ENCODE measurements around the gene VAV3.

DNA sequence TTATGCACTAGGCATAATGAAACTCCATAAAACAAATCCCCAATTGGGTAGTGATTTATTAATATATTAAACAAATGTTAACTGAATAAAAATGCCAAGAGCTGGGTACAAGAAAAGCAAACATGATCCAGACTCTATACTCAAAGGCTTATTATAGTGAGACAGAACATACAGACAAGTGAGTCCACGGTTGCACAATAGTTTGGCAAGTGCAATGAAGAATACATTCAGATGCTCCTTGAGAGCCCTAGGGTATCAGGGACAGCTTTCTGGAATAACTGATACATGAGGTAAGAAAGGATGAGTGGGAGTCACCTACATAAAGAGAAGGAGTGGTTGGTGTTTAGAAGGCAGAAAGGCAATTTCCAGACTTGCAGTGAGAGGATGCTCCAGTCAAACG is 85.1 kb downstream of the VAV3 start:
- TF ChIP-seq CTCF (IDR thresholded peaks at IDR 0.05) (no peak), POLR2A (IDR thresholded peaks at IDR 0.05) (no peak)

Measured in adrenal gland (tissue), 5 donors.